Activated CD4-positive, alpha-beta T cell treated with anti-CD3 and anti-CD28 coated beads, Interleukin-2, Interleukin-6, amounts not matched to agents 100 ng/mL and 50 ng/mL, durations not matched to agents 16 hours and 8 hours (primary cell): ENCODE results near the gene NUP155.
"Not testable (repeated sequence)": the region's sequence is repeated elsewhere in the genome, so short reads cannot be mapped to it uniquely, and the experiment has no call there.

Experiments
- DNase-seq: peaks from one replicate; pipeline ENCODE4 v3.0.0-alpha.2; 2020

The NUP155 gene

GRCh38 chr5:37272511-37272910 lies 98.4 kb downstream of the NUP155 start:
- no peak for DNase-seq

DNA sequence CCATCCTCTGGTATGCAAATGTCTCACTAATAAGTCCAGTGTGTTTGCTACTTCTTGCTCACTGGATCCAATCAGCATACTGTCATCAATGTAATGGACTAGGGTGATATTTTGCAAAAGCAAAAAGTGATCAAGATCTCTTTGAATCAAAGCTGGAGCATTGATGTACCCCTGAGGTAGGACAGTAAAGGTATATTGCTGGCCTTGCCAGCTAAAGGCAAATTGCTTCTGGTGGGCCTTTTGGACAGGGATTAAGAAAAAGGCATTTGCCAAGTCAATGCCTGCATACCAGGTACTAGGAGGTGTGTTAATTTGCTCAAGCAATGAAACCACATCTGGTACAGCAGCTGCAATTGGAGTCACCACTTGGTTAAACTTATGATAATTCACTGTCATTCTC lies 102.8 kb downstream of the NUP155 start:
- DNase-seq: not testable (repeated sequence)

DNA sequence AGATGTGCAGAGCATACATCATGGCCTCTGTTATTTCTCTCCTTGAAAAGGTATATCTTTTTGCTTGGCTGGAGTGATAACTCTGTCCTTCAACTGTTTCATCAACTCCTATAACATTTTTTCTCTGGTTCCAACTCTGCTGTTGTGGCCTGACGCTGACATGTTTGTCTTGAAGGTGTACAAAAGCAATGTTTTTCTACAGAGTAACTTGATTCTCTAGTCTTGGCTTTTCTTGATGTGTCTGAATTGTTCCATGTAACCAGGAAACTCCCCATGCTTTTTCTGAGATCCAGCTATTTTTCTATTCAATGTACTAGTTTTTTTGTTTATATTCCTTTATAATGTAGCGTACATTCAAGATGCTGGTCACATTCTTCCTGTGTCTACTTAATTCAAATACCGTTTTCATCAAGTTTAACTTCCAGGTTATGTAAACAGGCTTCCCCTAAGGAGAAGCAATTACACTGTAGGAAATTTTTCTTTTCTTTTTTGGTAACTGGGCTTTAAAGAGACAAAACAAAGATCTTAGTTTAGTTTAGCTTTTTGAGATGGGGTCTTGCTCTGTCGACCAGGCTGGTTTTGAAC lies 115.0 kb downstream of the NUP155 start:
- DNase-seq: no peak

- no peak for DNase-seq
Measured at GRCh38 chr5:37254581-37254980, 116.3 kb downstream of the NUP155 start.

DNA sequence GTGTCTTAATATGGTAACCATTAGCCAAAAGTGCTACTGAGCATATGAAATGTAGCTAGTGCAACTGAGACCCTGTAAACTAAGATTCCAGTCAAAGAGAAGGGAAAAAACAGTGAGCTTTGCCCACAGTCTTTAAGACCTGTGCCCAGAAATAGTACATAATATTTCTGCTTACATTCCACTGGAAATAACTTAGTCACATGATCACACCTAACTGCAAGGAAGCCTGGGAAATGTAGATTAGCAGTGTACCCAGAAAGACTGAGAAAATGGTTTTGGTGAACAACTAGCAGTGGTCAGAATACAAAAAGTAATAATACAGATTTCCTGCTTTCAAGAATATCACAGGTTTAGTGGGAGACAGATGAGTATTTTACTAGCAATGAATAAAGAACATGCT lies 119.2 kb downstream of the NUP155 start:
- no peak for DNase-seq

DNA sequence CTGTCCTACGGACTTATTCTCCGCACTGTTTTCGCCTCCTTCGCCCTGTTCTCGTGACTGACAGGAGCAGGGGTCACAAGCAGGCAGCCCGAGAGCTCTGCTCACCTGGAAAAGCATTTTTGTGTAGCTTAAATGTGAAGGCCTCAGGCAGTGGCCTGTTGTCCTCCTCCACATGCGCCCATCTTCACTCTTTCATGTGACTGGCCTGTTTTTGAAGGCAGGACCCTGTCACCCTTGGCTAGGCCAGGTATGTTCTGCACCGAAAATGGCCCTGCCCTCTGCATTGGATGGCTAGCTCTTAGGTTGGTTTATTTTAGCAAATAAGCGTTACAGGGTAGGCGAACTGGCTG lies 121.1 kb downstream of the NUP155 start:
- no peak for DNase-seq

- DNase-seq: peak; percentile 72
Measured at GRCh38 chr5:37248970-37249814, 121.7 kb downstream of the NUP155 start, which contains the start of gene CPLANE1. Gene CPLANE1 (minus strand): TSS chr5:37249376. CDS start chr5:37247698, 1,678 bp downstream.

DNA sequence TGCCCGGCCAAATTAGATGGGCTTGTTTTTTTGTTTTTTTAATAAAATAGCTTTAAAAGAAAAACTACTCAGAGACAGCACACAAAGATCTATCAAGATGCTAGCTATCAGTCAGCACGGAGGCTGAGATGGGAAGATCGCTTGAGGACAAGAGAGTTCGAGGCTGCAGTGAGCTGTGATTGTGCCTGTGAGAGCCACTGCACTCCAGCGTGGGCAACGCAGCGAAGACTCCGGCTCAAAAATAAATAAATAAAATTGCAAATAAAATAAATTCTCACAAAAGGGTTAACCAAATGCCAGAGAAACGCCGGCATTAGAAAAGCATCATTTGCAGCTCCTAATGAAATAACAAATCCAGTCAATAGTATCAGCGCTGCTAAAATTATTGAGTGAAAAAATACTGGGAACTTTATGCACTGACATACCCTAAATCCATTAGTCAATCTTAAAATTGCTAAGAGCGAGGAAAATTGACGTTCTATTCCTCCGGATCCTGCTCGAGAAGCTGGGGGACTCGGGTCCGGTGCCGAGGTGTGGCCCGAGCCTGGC lies 122.4 kb downstream of the NUP155 start:
- peak; percentile 5 for DNase-seq

DNA sequence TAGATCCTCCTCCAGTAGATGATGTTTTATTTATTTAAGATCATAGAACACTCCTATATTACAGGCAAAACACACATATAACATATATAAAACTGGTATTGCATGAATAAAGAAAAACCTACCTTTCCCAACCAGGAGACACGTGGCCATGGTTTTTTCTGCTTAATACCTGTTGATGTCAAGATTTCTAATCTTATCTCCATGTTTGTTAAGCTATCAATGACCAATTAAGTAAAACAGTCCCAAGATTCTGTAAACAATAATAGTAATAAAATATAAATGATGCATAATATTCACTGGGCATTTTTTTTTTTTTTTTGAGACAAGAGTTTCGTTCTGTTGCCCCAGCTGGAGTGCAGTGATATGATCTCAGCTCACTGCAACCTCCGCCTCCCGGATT lies 123.4 kb downstream of the NUP155 start:
- DNase-seq: no peak

DNA sequence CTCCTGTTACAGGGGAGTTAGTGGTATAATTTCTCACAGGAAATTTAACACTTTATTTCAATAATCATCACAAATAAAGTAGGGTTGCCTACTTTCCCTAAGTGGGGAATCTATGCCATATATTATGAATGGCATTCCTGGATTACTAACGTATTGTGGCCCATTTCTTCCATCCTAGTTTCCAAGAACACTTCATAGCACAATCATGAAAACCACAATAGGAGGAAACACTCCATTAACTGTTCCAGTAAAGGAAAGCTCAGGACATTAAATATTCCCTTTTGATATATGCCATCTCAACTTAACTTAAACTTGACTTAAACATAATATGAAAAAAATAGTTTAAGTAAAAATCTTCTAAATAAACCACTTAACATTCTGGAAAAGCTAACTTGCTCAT lies 123.9 kb downstream of the NUP155 start:
- no peak for DNase-seq
